Medulla oblongata (tissue), 1 donor: Measurements from ENCODE around the gene ULK1.
"Not testable (repeated sequence)": the region's sequence is repeated elsewhere in the genome, so short reads cannot be mapped to it uniquely, and the experiment has no call there.

ENCODE experiments used
- DNase-seq: peaks from one replicate; pipeline ENCODE4 v3.0.0-alpha.2; 2015; ENCODE audit errors: extremely low spot score

The ULK1 gene

DNA sequence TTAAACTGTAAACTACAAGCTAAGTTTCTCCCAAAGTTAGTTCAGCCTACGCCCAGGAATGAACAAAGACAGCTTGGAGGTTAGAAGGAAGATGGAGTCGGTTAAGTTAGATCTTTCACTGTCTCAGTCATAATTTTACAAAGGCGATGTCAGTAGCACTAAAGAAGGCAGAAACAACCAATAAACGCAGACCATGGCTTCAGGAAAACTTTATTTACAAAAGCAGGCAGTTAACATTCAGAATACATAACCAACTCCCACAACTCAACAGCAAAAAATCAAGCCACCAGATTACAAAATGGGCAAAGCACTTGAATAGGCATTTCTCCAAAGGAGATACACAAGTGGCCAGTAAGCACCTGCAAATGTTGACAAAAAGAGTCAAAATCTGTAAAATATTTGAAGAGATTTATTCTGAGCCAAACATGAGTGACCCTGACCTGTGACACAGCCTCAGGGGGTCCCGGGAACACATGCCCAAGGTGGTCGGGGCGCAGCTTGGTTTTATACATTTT lies 8.8 kb upstream of the ULK1 start:
- DNase-seq, result no peak

DNA sequence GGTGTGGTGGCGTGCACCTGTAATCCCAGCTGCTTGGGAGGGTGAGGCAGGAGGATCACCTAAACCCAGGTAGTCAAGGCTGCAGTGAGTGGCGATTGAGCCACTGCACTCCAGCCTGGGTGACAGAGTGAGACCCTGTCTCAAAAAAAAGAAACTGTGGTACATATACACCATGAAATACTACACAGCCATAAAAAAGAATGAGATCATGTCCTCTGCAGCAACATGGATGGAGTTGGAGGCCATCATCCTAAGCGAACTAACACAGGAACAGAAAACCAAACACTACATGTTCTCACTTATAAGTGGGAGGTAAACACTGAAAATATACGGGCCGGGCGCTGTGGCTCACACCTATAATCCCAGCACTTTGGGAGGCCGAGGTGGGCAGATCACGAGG lies 2.7 kb upstream of the ULK1 start:
- DNase-seq, result not testable (repeated sequence)

DNA sequence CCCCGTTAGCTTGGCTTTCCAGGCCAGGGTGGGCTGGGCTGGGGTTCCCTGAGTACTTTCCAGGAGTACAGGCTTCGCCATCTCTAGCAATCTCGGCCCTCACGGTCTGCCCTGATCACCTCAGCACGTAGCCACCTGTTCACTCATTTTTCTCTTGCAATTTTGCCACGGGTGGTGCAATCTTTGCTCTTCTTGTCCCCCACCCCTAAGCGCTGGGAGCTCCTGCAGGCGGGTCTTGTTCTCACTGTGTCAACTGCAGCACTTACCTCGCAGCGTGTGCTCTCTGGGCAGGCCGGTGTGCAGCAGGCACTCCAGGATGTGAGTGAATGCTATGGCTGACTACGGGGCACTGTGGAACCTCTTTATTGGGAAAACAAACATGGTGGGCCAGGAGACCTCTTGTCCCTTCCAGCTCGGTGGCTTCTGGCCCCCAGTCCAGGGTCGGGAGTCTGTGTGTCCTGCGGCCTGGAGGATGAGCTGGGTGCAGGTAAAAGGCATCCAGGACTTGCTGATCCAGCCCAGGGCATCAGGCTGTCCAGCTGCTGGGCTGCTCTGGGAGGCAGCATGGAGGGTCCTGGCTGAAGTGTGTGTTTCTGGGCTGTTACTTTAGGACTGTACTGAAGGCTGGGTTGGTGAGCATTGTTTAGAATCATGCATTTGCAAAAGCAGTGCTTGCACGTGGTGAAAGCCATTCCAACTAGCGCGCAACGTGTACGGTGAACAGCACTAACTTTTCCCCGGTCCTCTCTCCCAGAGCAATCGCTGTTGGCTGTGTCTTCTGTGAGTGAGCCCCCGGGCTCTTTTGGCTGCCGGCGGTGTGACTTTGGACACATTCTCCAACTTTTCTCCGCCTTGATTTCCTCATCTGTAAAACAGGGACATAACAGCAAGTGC lies 1.5 kb upstream of the ULK1 start:
- no peak for DNase-seq

DNA sequence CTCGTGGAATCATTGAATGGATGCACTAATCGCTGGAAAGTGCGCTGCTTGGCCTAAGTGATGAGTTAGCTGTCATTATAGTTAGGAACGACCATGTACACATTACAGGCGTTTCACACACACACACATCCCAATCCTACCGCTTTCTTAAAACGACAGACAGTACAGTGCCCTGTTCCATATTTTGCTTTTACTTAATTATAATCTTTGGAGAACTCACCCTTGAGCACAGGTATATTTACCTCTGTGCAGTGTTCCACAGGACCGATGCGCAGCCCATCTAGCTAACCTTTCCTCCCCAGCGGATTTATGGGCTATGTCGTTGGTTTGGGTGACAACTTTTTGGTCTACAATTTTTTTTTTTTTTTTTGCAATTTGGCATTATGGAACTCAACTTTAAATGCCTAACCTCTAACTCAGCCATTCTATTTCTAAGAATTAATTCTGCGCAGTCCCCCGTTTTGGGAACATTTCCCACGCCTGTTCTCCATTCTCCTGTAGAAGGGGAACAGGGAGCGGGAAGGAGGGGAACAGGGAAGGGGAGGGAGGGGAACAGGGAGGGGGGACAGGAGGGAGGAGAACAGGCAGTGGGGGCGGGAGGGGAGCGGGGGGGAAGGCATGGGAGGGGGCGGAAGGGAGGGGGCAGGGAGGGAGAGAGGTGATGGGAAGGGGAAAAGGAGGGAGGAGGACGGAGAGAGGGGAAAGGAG lies 663 bp upstream of the ULK1 start:
- peak; percentile 26 for DNase-seq

DNA sequence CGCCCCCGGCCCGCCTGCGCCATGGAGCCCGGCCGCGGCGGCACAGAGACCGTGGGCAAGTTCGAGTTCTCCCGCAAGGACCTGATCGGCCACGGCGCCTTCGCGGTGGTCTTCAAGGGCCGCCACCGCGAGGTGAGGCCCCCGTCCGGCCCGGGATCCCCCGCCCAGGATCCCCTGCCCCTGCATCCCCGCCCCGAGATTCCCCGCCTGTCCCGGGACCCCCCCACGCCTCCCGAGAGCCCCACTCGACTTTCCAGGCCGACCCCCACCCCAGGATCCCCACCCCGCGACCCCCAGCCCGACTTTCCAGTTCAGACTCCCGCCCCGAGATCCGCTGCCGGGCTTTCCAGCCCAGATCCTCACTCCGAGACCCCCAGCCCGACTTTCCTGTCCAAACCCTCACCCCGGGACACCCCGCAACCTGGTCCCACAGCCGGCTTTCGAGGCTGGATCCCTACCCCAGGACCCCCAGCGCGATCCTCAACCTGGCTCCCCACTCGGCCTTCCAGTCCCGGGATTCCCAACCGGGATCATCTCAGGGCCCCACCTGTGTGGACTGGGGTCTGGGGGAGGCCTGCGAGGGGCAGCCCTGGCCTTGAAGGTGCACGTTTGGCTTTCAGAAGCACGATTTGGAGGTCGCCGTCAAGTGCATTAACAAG lies 688 bp downstream of the ULK1 start:
- no peak for DNase-seq

DNA sequence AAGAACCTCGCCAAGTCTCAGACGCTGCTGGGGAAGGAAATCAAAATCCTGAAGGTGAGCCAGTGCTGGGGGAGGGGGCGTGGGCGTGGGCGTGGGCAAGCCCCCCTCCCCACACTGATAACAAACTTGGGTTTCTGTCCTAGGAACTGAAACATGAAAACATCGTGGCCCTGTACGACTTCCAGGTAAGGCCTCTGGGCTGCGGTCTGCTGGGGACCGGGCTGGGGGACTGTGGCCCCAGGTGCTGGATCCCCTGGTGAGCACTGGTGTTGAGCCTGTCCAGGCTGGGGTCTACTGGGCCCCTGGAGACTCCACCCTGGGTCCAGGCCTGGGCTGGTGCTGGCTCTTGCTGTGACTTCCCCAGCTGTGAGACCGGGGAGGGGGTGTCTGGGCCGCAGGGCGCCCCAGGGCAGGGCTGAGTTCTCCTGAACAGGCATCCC lies 1.2 kb downstream of the ULK1 start:
- no peak for DNase-seq

DNA sequence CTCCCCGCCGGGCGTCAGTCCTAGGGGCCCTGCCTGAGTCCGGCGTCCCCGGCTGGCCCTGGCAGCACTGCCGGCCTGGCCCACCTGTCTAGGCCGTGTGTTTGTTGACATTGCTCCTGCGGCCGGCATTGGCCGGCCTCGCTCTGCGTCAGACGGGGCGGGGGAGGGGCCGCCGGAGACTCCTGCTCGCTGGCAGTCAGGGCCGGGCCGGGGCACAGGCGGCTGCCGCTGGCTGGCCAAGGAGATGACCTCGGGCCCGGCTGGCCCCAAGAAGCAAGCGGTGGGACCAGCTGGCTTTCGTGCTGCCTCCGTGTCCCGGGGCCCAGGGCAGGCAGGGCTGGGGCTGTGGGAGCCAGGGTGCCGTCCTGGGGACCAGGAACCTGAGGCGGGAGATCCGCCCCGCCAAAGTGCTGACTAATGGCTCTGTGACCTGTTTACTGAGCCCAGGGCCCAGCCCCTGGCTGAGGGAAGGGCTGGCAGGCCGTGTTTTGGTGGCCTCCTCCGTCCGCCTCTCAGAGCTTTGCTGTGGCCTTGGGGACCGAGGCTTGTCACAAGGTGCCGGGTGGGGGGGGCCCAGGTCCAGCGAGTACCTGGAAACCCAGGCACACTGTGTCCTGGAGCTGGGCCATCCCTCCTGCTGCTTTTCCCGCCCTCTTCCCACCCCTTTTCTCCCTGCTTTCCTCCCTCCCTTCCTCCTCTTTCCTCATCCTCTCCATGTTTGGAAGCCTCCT lies 1.8 kb downstream of the ULK1 start:
- peak; percentile 90 for DNase-seq

DNA sequence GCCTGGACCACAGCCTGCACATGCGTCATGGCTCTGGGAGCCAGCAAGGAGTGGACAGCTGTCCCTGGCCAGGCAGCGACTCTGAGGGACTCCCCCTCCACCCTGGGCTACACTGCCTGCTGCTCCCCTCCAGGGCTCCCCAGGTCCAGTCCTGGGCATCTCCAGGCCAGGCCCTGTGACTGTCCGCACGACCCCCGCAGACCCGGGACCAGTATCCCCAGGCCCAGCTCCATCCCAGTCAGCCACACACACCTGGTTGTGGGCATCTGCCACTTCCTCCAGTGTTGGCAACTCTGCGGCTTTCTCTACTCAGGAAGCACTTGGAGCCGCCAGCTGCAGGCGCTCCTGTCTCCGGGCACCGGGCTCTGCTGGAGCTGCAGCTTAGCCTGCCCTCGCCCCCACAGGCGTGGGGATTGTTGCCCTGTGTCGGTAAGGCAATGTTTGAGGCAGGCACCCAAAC lies 2.4 kb downstream of the ULK1 start:
- DNase-seq, result peak; percentile 86

DNA sequence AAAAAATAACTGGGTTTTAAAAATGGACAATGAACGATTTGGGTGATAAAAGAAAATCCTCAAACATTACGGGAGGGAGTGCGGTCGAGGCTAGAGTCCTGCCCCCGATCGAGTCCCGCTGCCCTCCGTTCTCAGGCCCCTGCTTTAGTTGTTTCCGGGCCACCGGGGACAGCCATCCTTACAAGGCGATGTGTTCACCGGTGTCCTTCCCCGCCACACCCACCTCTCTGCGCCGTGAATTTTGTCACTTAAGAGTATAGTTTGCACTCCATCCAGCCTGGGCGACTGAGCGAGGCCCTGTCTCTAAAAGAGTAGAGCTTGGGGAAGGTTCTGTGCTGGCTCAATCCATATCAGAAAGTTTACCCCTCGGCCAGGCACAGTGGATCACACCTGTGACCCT lies 2.9 kb downstream of the ULK1 start:
- DNase-seq, result no peak

DNA sequence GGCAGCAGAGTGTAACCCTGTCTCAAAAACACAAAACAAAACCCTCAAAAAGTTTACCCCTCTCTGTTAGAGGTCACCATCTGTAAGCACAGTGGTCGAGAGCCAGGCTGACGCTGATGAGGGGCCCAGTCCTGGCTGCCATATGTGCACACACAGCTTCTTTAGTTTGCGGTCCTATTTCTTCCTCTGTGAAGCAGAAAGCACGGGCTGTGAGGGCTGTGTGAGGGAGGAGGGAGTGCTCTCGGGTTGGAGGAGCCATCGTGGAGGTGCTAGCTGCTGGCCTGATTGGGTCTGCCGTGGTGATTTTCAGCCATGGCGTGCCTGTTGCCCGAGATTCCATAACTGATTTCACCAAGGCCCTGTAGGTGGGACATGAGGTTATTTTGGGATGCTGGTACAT lies 3.5 kb downstream of the ULK1 start:
- DNase-seq, result no peak

DNA sequence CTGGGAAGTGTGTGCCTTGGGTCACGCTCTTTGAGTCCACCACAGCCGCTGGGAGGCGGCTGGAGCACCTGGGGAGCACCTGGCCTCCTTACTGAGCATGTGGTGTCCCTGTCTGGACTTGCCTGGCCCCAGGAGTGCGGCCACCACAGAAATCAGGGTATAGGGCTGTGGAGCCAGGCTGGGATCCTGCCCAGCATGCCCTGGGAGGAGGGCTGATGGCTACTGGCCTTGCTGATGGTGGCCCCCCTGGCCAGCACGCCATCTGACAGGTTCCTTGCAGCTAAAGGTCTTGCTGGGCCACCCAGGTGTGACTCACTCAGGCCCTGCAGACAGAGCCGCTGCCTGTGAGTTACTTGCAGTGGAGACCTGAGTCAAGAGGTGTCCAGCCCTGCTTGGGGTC lies 6.0 kb downstream of the ULK1 start:
- DNase-seq, result no peak

DNA sequence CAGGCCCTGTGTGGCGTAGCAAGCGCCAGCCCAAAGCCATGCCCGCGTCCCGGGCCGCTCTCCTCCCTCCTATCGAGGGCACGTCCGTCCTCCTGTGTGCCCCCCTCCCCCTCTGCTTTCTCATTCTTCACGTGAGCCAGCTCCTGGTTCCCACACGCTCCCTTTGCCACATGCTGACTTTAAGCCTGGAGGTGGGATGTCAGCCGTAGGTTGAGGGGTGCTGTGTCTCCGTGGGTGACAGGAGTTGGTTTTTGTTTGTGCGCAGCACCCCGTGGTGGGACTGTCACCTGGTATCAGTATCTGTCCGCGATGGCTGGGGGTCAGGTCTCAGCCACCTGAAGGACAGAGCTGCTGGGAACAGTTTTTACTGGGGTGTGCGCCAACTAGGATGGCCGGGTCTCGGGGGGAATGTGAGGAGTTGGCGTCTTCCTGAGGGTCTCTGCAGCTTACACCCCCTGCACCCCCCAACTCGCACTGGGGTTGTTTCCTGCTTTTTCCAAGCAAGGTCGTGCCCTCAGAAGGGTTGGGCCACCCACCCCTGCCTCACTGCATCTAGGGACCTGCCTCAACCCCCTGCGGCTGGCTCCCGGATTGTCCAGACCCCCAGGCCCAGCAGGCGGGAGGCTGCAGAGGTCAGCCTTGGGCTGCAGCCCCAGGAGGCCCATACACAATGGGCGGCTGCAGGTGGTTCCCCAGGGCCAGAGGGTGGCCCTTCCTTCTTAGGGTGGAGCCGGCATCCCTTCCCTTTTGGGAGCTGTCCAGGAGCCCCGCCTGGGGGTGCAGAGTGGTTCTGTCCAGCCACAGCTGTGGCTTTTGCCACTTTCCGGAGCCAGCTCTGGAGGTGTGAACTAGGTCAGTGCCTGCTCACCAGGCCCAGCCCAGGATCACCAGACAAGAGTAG lies 7.3 kb downstream of the ULK1 start:
- no peak for DNase-seq

DNA sequence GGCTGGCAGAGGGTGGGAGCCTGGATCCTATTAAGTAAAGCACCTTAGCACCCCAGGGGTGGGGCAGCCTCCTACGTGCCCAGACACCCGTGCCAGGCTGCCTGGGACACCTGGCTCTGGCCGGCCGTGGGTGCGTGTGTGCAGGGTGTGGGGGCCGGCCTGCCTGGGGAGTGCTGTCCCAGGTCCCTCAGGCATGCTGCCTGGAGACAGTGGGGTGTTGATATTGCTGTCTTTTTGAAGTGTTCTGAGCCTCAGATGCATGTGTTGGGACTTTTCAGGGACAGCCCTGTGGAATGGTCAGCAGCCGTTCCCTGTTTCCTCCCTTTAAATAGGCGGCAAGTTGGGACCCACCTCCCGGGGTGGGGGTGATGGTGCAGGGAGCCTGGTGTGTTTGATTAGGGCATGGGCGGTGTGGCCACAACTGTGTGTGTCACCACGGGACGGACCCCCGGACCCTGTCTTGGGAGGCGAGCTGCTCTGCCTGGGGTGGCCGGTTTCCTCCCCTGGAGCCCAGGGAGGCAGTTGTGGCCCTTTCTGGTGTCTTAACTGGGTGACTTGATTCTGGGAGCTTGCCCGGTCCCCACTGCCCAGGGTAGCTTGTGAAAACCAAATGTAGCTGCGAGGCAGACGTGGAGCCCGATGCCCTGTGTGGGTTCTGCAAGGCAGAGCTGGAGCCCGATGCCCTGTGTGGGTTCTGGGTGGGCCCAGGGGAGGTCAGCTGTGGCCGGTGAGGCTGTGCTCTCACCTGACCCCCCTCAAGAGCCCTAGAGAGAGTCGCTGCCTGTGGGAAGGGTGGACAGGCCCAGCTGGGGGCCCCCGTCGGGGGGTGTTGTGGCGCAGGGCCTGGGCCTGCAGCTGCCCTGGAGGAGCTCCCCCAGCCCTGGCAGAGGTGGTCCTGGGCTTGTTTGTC lies 8.2 kb downstream of the ULK1 start:
- DNase-seq, result no peak

DNA sequence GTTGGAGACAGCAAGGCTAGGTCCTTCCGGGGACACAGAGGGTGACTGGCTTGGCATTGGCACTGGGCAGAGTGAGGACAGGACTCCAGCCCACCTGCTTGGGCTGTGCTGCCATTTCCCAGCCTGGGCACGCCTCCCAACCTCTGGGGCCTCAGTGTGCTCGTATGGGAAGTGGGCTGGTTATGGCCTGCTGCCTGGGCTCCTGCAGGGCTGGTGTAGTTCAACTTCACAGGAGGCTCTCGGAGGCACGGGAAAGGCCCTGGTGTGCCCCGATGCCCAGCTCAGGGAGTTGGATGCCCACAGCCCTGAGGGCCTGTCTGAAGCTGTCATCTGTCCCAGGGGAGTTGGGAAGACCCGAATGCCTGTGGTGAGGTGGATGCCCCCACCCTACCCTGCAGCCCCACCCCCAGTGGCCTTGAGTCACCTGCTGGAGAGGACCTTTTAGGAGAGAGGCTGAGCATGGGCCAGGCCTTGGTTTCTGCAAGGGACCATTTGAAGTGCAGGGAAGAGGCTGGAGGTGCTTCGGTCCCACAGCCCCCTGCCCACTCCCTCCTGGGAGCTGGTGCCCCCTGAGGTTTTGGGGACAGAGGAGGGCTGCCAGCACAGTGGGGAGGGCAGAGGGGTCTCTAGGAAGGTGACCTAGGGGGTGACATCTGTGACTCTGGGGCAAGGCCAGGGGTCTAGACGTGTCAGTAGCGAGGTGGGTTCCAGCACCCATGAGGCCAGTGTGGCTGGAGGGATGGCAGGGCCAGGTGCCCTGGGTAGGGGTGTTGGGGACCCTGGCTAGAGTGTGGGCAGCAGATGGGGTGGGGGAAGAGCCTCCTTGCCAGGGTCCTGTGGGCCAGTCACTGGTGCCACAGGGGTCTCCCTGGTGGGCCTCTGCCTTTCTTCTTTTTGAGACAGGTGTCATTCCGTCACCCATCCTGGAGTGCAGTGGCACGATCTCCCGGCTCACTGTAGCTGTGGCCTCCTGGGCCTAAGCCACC lies 9.1 kb downstream of the ULK1 start:
- DNase-seq, result no peak

DNA sequence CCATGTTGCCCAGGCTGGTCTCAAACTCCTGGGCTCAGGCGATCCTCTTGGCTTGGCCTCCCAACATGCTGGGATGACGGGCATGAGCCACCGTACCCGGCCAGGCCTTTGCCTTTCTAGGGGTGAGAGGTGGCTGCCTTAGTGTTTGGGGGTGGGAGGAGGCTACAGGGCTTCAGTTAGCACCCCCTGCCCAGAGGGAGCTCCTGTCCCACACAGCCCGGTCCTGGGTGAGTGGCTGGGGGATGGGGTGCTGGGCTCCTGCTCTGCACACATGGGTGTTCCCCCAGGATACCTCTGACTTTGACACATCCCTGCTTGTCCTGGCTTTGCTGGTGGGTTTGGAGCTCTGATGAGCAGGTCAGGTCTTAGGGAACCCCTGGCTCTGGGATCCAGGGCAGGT lies 9.9 kb downstream of the ULK1 start:
- no peak for DNase-seq

DNA sequence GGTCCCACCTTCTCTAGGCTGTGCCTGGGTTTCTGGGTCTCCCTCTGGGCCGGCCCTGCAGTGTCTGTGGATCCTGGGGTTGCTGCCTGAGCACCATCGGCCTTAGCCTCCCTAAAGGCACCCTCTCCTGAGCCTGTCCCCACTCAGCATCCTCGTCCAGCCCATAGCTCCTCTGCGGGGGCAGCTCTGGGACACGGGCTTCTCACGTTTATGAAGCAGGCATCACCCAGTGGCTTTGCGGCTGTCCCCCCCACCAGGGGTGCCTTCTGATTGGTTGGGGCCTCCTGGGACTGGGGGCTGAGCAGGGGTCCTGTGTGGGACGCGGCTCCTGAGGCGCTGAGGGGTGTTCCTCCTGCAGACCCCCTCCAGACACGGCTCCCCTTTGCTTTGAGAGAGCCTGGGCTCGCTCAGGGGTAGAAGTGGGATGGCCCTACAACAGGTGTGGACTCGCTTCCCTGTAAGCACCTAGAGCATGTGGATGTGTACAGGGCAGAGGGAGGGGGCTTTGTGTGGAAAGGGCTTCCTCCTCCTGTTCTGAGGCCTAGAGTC lies 10.7 kb downstream of the ULK1 start:
- no peak for DNase-seq

DNA sequence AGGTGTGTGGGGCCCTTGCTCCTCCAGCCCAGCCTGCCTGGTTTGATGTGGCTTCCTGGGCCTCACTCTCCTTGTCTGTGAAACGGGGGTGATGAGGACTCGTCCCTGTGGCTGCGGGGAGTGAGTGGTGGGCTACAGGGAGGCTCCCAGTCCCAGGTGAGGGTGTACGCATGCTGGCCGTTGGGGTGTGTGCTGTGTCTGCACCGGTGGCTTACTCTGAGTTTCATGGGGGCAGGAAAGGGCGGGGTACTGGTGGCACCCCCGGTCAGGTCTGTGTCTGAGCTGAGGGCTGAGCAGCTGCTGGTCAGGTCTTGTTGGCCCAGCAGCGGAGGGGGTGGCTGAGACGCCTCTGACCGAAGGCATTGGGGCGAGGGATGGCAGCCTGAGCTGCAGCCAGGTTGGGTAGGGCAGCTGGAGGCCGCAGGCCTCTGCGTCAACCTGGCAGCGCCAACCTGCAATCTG lies 11.2 kb downstream of the ULK1 start:
- no peak for DNase-seq
